ENCODE results near the gene FFAR3. TPM values are rescaled to one million over a fixed set of nuclear protein-coding genes. Genes with fewer than 3 reads are reported as not detected.

Gene FFAR3
- total and polyA plus RNA-seq, 9 of the 15 experiments (the other 6 are each of a cell fraction or from before 2014, with no cell fraction given), result not detected

DNA sequence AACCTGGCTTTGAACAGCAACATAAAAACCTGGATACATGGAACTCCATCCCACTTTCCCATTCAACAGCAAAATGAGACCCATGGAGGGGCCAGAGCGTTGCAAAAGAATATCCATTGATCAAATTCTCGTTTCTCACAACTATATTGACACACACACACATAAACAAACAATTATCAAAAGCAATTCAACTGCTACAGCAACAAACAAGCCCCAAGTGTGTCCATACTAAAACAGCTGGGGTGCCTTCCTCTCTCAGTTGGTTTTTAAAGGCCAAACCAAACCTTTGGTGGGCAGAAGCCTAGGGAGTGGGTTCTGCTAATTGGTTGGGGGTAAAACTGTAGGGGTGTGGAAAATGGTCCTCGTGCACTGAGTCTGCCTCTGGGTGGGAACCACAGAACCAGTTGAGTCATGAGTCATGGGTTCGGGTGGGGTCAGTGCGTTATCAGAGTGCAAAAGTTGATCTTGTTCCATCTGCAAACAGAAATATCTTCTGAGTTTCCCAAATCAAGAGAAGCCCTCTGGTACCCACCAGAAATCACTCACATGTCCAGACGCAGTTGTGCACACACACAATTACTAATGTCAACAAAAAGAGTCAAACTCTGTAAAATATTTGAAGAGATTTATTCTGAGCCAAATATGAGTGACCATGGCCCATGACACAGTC, 31.1 kb downstream of the FFAR3 start (continued):
- TF ChIP-seq IRF2 (CRISPR knock-in tag; IDR thresholded peaks at IDR 0.05), result no peak
- TF ChIP-seq KDM5B (IDR thresholded peaks at IDR 0.05; ENCODE audit: insufficient replicate concordance, low read depth, low read length), result no peak
- TF ChIP-seq, protein P1, sequence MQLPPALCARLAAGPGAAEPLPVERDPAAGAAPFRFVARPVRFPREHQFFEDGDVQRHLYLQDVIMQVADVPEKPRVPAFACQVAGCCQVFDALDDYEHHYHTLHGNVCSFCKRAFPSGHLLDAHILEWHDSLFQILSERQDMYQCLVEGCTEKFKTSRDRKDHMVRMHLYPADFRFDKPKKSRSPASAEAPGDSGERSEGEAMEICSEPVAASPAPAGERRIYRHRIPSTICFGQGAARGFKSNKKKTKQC (CRISPR knock-in tag; IDR thresholded peaks at IDR 0.05), result no peak
- TF ChIP-seq, protein P2, sequence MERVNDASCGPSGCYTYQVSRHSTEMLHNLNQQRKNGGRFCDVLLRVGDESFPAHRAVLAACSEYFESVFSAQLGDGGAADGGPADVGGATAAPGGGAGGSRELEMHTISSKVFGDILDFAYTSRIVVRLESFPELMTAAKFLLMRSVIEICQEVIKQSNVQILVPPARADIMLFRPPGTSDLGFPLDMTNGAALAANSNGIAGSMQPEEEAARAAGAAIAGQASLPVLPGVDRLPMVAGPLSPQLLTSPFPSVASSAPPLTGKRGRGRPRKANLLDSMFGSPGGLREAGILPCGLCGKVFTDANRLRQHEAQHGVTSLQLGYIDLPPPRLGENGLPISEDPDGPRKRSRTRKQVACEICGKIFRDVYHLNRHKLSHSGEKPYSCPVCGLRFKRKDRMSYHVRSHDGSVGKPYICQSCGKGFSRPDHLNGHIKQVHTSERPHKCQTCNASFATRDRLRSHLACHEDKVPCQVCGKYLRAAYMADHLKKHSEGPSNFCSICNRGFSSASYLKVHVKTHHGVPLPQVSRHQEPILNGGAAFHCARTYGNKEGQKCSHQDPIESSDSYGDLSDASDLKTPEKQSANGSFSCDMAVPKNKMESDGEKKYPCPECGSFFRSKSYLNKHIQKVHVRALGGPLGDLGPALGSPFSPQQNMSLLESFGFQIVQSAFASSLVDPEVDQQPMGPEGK (CRISPR knock-in tag; IDR thresholded peaks at IDR 0.05; ENCODE audit: borderline replicate concordance), result no peak
- TF ChIP-seq SAFB (IDR thresholded peaks at IDR 0.05; ENCODE audit: borderline replicate concordance, low read depth, low read length), result no peak
- TF ChIP-seq, protein P3, sequence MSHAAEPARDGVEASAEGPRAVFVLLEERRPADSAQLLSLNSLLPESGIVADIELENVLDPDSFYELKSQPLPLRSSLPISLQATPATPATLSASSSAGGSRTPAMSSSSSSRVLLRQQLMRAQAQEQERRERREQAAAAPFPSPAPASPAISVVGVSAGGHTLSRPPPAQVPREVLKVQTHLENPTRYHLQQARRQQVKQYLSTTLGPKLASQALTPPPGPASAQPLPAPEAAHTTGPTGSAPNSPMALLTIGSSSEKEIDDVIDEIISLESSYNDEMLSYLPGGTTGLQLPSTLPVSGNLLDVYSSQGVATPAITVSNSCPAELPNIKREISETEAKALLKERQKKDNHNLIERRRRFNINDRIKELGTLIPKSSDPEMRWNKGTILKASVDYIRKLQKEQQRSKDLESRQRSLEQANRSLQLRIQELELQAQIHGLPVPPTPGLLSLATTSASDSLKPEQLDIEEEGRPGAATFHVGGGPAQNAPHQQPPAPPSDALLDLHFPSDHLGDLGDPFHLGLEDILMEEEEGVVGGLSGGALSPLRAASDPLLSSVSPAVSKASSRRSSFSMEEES (CRISPR knock-in tag; IDR thresholded peaks at IDR 0.05), result peak; percentile 21
- no peak for TF ChIP-seq PPARD (CRISPR knock-in tag; IDR thresholded peaks at IDR 0.05)
- no peak for TF ChIP-seq SUPT5H (IDR thresholded peaks at IDR 0.05)
- TF ChIP-seq FIP1L1 (IDR thresholded peaks at IDR 0.05; ENCODE audit: low read depth, low read length, poor library complexity, severe bottlenecking), result no peak
- TF ChIP-seq FOSL1 (tag; conservative IDR thresholded peaks at IDR 0.05), result peak; percentile 90
- peak; percentile 75 for TF ChIP-seq EP300 (IDR thresholded peaks at IDR 0.05; ENCODE audit: low read length)
- 0 out of 2 replicates have a peak, but pooled peaks have one; percentile 15 for TF ChIP-seq ZNF239 (CRISPR knock-in tag; IDR thresholded peaks at IDR 0.05)
- no peak for TF ChIP-seq TAF9B (IDR thresholded peaks at IDR 0.05; ENCODE audit: partially characterized antibody)
- no peak for TF ChIP-seq GABPB1 (CRISPR knock-in tag; IDR thresholded peaks at IDR 0.05)
- TF ChIP-seq, protein P4, sequence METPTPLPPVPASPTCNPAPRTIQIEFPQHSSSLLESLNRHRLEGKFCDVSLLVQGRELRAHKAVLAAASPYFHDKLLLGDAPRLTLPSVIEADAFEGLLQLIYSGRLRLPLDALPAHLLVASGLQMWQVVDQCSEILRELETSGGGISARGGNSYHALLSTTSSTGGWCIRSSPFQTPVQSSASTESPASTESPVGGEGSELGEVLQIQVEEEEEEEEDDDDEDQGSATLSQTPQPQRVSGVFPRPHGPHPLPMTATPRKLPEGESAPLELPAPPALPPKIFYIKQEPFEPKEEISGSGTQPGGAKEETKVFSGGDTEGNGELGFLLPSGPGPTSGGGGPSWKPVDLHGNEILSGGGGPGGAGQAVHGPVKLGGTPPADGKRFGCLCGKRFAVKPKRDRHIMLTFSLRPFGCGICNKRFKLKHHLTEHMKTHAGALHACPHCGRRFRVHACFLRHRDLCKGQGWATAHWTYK (CRISPR knock-in tag; IDR thresholded peaks at IDR 0.05), result peak; percentile 56; the same call in 1 of the 2 replicates
- no peak for TF ChIP-seq ZBED1 (IDR thresholded peaks at IDR 0.05)
- peak; percentile 87 for TF ChIP-seq ARID1B (IDR thresholded peaks at IDR 0.05)
- TF ChIP-seq NR2C1 (IDR thresholded peaks at IDR 0.05), result peak; percentile 32; the same call in 1 of the 2 replicates
- TF ChIP-seq NR2C1 (tag; IDR thresholded peaks at IDR 0.05), result 0 out of 2 replicates have a peak, but pooled peaks have one; percentile 41
- TF ChIP-seq HLTF (IDR thresholded peaks at IDR 0.05), result no peak
- TF ChIP-seq ZNF174 (CRISPR knock-in tag; IDR thresholded peaks at IDR 0.05), result no peak
- TF ChIP-seq, protein P5, sequence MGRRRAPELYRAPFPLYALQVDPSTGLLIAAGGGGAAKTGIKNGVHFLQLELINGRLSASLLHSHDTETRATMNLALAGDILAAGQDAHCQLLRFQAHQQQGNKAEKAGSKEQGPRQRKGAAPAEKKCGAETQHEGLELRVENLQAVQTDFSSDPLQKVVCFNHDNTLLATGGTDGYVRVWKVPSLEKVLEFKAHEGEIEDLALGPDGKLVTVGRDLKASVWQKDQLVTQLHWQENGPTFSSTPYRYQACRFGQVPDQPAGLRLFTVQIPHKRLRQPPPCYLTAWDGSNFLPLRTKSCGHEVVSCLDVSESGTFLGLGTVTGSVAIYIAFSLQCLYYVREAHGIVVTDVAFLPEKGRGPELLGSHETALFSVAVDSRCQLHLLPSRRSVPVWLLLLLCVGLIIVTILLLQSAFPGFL (CRISPR knock-in tag; IDR thresholded peaks at IDR 0.05), result no peak
- no peak for TF ChIP-seq RBM15 (IDR thresholded peaks at IDR 0.05; ENCODE audit: insufficient read depth, low read length)
- TF ChIP-seq EHMT2 (IDR thresholded peaks at IDR 0.05), result no peak
